Upper lobe of right lung (tissue), 1 donor: ENCODE results near the gene TLCD3B. TPM values are rescaled to one million over a fixed set of nuclear protein-coding genes. Genes with fewer than 3 reads are reported as not detected.

ENCODE experiments used
- ATAC-seq: fragments of 200-7000 bp; cut with Tn5 transposase; one replicate; pipeline ENCODE4 v1.9.1; 2020; ENCODE audit warnings: mild to moderate bottlenecking, moderate library complexity
- DNase-seq: peaks from one replicate; pipeline ENCODE4 v3.0.0-alpha.2; 2020
- H3K27ac ChIP-seq: fragments of 200-600 bp; one replicate; pipeline ENCODE4 v1.8.0; 2022
- H3K27me3 ChIP-seq: fragments of 200-600 bp; one replicate; pipeline ENCODE4 v1.8.0; 2022; ENCODE audit warnings: mild to moderate bottlenecking
- H3K36me3 ChIP-seq: fragments of 200-600 bp; one replicate; pipeline ENCODE4 v1.8.0; 2022
- H3K4me1 ChIP-seq: fragments of 200-600 bp; one replicate; pipeline ENCODE4 v1.8.0; 2022
- H3K4me3 ChIP-seq: fragments of 200-600 bp; one replicate; pipeline ENCODE4 v1.8.0; 2022; ENCODE audit warnings: mild to moderate bottlenecking
- H3K9me3 ChIP-seq: fragments of 200-600 bp; one replicate; pipeline ENCODE4 v1.8.0; 2022
- CTCF ChIP-seq: fragments of 200-600 bp; IDR thresholded peaks from one replicate; pipeline ENCODE4 v1.8.0; 2022; ENCODE audit warnings: antibody characterized with exemption
- intact Hi-C: fragments of 100-400 bp; cut with DNase I; formaldehyde crosslinking; loops from one replicate; pipeline ENCODE4 v1.11.0; 2022
- total RNA-seq: library from RNA; stranded (reverse); fragmentation: NEBNext Ultra II Directional; extraction: Animal tissue kit (Norgen Biotek cat#: 25700); gene quantifications from one replicate; pipeline ENCODE4 v1.2.1, GENCODE V29; 2021
- donor health status: DM: no; HTN: yes; CAD: no; lungs with severe emphysema.

Gene TLCD3B
- total RNA-seq, 1 donor from 2014 or later = not detected

GRCh38 chr16:30011714-30012504 is 19.2 kb downstream of the TLCD3B start:
- peaks cover 5% of the 10 kb centered on the region for H3K4me1 ChIP-seq
- intact Hi-C loops = loop anchor here (10.0 kb wide), 1 partner anchor 317 kb away; no protein-coding TSS in a partner anchor
- no peak for ATAC-seq
- no peak for TF ChIP-seq CTCF
- no peaks in the 10 kb centered on the region for H3K9me3 ChIP-seq
- H3K27me3 ChIP-seq = peaks cover 42% of the 10 kb centered on the region
- no peaks in the 10 kb centered on the region for H3K36me3 ChIP-seq
- no peak for DNase-seq
- no peak overlapping the region for H3K27ac ChIP-seq
- no peak overlapping the region for H3K4me3 ChIP-seq

GRCh38 chr16:30010844-30011713 is 20.0 kb downstream of the TLCD3B start, which contains the start of gene DOC2A:
Gene DOC2A (minus strand): TSS chr16:30011027. CDS start chr16:30010222, 805 bp downstream.
- DNase-seq = no peak
- Histone ChIP-seq H3K4me1 (peaks cover 5% of the 10 kb centered on the region), H3K36me3 (no peaks in the 10 kb centered on the region), H3K9me3 (no peaks in the 10 kb centered on the region), H3K4me3 (peak within 1 kb of the TSS; percentile 34), H3K27ac (no peak within 1 kb of the TSS), H3K27me3 (peaks cover 42% of the 10 kb centered on the region)
- no peak for TF ChIP-seq CTCF
- peak; percentile 8 for ATAC-seq
- intact Hi-C loops = loop anchor here (10.0 kb wide), 1 partner anchor 316 kb away; no protein-coding TSS in a partner anchor

GRCh38 chr16:30009990-30010843 is 20.9 kb downstream of the TLCD3B start:
- peak overlapping the region; percentile 34 for H3K4me3 ChIP-seq
- intact Hi-C loops = loop anchor here (10.0 kb wide), 2 partner anchors 155 to 315 kb away; no protein-coding TSS in a partner anchor
- no peak for DNase-seq

GRCh38 chr16:30009085-30009862 is 21.8 kb downstream of the TLCD3B start:
- intact Hi-C loops = loop anchor here (10.0 kb wide), 1 partner anchor 154 kb away; no protein-coding TSS in a partner anchor
- H3K9me3 ChIP-seq = no peaks in the 10 kb centered on the region
- DNase-seq (no peak), ATAC-seq (no peak)
- H3K4me3 ChIP-seq = no peak overlapping the region
- no peaks in the 10 kb centered on the region for H3K36me3 ChIP-seq
- H3K27ac ChIP-seq = no peak overlapping the region
- H3K4me1 ChIP-seq = peaks cover 5% of the 10 kb centered on the region
- H3K27me3 ChIP-seq = peaks cover 42% of the 10 kb centered on the region
- no peak for TF ChIP-seq CTCF

More at GRCh38 chr16:30009990-30010843, 20.9 kb downstream of the TLCD3B start:
- Histone ChIP-seq H3K27ac (no peak overlapping the region), H3K4me1 (peaks cover 5% of the 10 kb centered on the region), H3K27me3 (peaks cover 42% of the 10 kb centered on the region), H3K36me3 (no peaks in the 10 kb centered on the region), H3K9me3 (no peaks in the 10 kb centered on the region)
- TF ChIP-seq CTCF = no peak
- no peak for ATAC-seq
